ENCODE measurements around the gene HSF4. TPM values are rescaled to one million over a fixed set of nuclear protein-coding genes. Genes with fewer than 3 reads are reported as not detected.
A peak's percentile ranks its signal among the peaks of the same experiment; 100 is the strongest.

HSF4 gene
- total RNA-seq, 1 experiment from 2014 or later: 4.9 TPM

GRCh38 chr16:67169642-67170167 is 5.2 kb downstream of the HSF4 start:
- no peaks in the 10 kb centered on the region for H3K9me3 ChIP-seq (replicated peaks)
- no peaks in the 10 kb centered on the region for H3K27me3 ChIP-seq
- H3K4me3 ChIP-seq: peak overlapping the region; percentile 69
- peak; percentile 92 to 94 for DNase-seq
- peak overlapping the region; percentile 82 for H3K27ac ChIP-seq
- peaks cover 26% of the 10 kb centered on the region for H3K4me1 ChIP-seq
- no peaks in the 10 kb centered on the region for H3K36me3 ChIP-seq

- peak; percentile 95 to 97 for DNase-seq
- peaks cover 26% of the 10 kb centered on the region for H3K4me1 ChIP-seq
Observed at GRCh38 chr16:67170168-67170948, 5.8 kb downstream of the HSF4 start, which contains the start of gene NOL3. TSS of gene NOL3 (plus strand) at chr16:67170538.

GRCh38 chr16:67170949-67171649 is 6.6 kb downstream of the HSF4 start:
- no peaks in the 10 kb centered on the region for H3K36me3 ChIP-seq
- peak overlapping the region; percentile 82 for H3K27ac ChIP-seq
- H3K4me3 ChIP-seq: peak overlapping the region; percentile 69
- H3K4me1 ChIP-seq: peaks cover 26% of the 10 kb centered on the region
- no peaks in the 10 kb centered on the region for H3K27me3 ChIP-seq
- no peaks in the 10 kb centered on the region for H3K9me3 ChIP-seq (replicated peaks)
- DNase-seq: peak; percentile 51 to 70

More at GRCh38 chr16:67170168-67170948, 5.8 kb downstream of the HSF4 start, which contains the start of gene NOL3:
- no peaks in the 10 kb centered on the region for H3K36me3 ChIP-seq
- H3K27me3 ChIP-seq: no peaks in the 10 kb centered on the region
- H3K4me3 ChIP-seq: peak within 1 kb of the TSS; percentile 69
- no peaks in the 10 kb centered on the region for H3K9me3 ChIP-seq (replicated peaks)
- H3K27ac ChIP-seq: peak within 1 kb of the TSS; percentile 82

- H3K9me3 ChIP-seq (replicated peaks): no peaks in the 10 kb centered on the region
- H3K27me3 ChIP-seq: no peaks in the 10 kb centered on the region
- DNase-seq: peak in 1 of 2 experiments; percentile 23
- H3K4me1 ChIP-seq: peaks cover 26% of the 10 kb centered on the region
- H3K27ac ChIP-seq: no peak overlapping the region
- H3K36me3 ChIP-seq: no peaks in the 10 kb centered on the region
- peak overlapping the region; percentile 55 for H3K4me3 ChIP-seq
Observed at GRCh38 chr16:67173323-67173722, 8.8 kb downstream of the HSF4 start.

DNA sequence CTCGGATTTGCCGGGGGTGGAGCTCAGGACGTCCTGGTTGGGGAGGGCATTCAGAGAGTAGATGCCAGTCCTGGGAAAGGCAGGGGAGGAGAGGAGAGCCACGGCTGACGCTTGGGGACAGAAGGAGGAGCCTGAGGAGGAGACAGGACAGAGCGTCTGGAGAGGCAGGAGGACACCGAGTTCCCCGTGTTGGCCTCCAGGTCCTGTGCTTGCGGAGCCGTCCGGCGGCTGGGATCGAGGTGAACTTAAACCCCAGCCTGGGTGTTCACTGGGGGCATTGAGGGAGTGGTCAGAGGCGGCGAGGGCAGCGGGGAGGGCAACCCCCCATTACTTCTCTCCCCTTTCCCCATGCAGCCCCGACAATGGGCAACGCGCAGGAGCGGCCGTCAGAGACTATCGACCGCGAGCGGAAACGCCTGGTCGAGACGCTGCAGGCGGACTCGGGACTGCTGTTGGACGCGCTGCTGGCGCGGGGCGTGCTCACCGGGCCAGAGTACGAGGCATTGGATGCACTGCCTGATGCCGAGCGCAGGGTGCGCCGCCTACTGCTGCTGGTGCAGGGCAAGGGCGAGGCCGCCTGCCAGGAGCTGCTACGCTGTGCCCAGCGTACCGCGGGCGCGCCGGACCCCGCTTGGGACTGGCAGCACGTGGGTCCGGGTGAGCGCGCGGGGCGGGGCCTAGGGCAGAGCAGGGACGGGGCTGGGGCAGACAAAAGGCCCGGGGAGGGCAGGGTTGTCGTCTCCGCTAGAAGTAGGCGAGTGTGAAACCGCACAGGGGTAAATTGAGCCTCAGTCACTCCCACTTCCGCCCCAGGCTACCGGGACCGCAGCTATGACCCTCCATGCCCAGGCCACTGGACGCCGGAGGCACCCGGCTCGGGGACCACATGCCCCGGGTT is 9.5 kb downstream of the HSF4 start:
- H3K4me1 ChIP-seq: peaks cover 19% of the 10 kb centered on the region
- peak overlapping the region; percentile 55 for H3K4me3 ChIP-seq
- H3K27me3 ChIP-seq: no peaks in the 10 kb centered on the region
- peak; percentile 77 to 79 for DNase-seq
- no peaks in the 10 kb centered on the region for H3K36me3 ChIP-seq
- no peak overlapping the region for H3K27ac ChIP-seq
- no peaks in the 10 kb centered on the region for H3K9me3 ChIP-seq (replicated peaks)

GRCh38 chr16:67174706-67175231 is 10.2 kb downstream of the HSF4 start:
- Histone ChIP-seq H3K9me3 (replicated peaks) (no peaks in the 10 kb centered on the region), H3K36me3 (no peaks in the 10 kb centered on the region), H3K27ac (no peak overlapping the region), H3K4me3 (peak overlapping the region; percentile 55), H3K27me3 (no peaks in the 10 kb centered on the region), H3K4me1 (peaks cover 14% of the 10 kb centered on the region)
- DNase-seq: no peak

- no peak overlapping the region for H3K4me3 ChIP-seq
- no peak for DNase-seq
- peaks cover 7% of the 10 kb centered on the region; the same call in 1 of the 2 replicates for H3K4me1 ChIP-seq
- no peaks in the 10 kb centered on the region for H3K9me3 ChIP-seq (replicated peaks)
- no peaks in the 10 kb centered on the region for H3K27me3 ChIP-seq
- no peaks in the 10 kb centered on the region for H3K36me3 ChIP-seq
- H3K27ac ChIP-seq: no peak overlapping the region
Observed at GRCh38 chr16:67176662-67177061, 12.1 kb downstream of the HSF4 start.

GRCh38 chr16:67177743-67178699 is 13.5 kb downstream of the HSF4 start:
- DNase-seq: no peak
- no peak overlapping the region for H3K27ac ChIP-seq
- H3K4me3 ChIP-seq: no peak overlapping the region
- H3K9me3 ChIP-seq (replicated peaks): no peaks in the 10 kb centered on the region
- no peaks in the 10 kb centered on the region for H3K36me3 ChIP-seq
- H3K27me3 ChIP-seq: no peaks in the 10 kb centered on the region
- peaks cover 13% of the 10 kb centered on the region for H3K4me1 ChIP-seq

DNA sequence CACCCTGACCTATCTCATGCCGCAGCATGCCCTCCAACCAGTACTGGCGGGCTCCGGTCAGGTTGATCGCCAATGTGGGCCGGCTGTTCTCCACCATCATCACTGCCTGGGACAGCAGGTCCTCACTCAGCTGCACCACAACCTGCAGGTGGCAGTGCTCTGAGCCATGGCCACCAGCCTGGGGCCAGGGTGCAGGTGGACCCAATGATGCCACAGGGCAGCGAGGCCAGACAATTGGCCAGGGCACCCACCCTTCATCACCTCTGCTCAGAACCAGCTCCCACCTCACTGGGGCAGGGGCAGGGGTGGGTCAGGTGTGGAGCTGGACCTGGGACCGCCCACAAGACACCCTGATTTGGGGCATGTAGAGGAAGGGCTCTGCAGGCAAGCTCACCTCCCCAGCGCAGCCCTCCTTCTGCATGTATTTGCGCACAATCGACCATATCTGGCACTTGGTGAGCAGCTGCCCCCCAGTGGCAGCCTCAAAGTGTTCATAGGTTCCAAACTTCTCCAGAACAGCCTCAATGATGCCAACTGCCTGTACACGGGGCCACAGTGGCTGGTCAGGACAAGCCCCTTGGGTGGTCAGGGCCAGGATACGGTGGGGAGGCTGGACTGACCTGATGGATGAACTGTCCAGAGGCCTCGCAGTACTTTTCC is 15.0 kb downstream of the HSF4 start:
- H3K36me3 ChIP-seq: no peaks in the 10 kb centered on the region

DNA sequence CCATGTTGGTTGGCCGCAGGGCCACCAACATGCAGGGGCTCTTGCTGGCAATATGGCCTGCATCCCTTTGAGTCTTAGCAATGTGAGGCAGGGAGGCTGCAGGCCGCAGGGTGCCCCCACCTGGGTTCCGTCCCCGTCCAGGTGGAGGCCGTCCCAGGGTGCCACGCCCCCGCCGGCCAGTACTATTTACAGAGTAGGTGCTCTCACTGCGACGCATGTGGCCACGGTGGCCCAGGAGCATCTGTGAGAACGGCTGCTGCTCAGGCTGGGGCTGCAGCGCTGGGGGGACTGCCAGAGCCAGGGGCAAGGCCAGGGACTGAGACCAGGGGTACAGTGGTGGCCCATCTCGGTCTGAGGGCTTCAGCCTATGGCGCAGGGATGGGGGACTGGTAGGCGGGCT is 15.6 kb downstream of the HSF4 start:
- Histone ChIP-seq H3K27me3 (no peaks in the 10 kb centered on the region), H3K4me3 (no peak overlapping the region), H3K36me3 (no peaks in the 10 kb centered on the region), H3K9me3 (replicated peaks) (no peaks in the 10 kb centered on the region), H3K4me1 (peaks cover 5% of the 10 kb centered on the region), H3K27ac (no peak overlapping the region)
- DNase-seq: no peak

More for the DNA sequence above, 15.0 kb downstream of the HSF4 start:
- Histone ChIP-seq H3K4me1 (peaks cover 5% of the 10 kb centered on the region), H3K27me3 (no peaks in the 10 kb centered on the region), H3K9me3 (replicated peaks) (no peaks in the 10 kb centered on the region), H3K27ac (no peak overlapping the region), H3K4me3 (no peak overlapping the region)
- DNase-seq: no peak

DNA sequence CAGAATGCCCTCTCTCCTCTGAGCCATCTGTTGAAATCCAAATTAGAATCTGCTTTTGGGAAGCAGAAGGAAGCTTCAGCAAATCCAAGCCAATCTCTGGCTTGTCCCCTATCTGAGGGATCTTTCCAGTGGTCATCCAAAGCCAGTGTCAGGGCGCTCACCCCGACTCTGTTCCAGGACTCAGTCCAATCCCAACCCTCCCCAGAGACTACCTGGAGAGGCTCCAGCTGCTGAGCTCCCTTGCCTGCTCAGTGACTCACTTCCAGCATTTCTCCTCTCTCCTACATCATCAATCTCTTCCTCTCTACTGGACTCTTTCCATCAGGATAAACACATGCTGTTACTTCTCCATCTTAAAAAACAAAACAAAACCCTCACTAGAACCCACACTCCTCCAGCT is 16.8 kb downstream of the HSF4 start:
- no peak overlapping the region for H3K4me3 ChIP-seq
- no peak for DNase-seq

DNA sequence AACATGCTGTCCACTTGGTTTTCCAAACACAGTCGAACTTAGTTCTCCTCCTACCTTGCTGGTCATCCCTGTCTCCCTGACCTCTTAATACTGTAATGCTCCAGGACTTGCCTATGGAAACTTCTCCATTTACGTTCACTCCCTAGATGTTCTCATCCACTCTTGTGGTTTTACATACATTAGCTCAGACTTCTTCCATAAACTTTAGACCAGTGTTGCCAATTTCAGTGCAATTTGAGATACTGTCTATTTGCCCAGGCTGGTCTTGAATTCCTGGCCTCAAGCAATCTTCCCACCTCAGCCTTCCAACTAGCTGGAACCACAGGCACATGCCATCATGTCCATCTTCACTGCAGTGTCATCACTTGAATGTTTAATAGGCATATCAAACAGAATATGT is 17.7 kb downstream of the HSF4 start:
- peaks cover 5% of the 10 kb centered on the region for H3K4me1 ChIP-seq
- H3K9me3 ChIP-seq (replicated peaks): no peaks in the 10 kb centered on the region
- H3K36me3 ChIP-seq: no peaks in the 10 kb centered on the region
- peak overlapping the region; percentile 84; the same call in 1 of the 2 replicates for H3K4me3 ChIP-seq
- peak in 1 of 2 experiments; percentile 45 for DNase-seq
- H3K27ac ChIP-seq: no peak overlapping the region
- no peaks in the 10 kb centered on the region for H3K27me3 ChIP-seq

More for the DNA sequence above, 16.8 kb downstream of the HSF4 start:
- Histone ChIP-seq H3K27me3 (no peaks in the 10 kb centered on the region), H3K4me1 (peaks cover 5% of the 10 kb centered on the region), H3K27ac (no peak overlapping the region), H3K9me3 (replicated peaks) (no peaks in the 10 kb centered on the region), H3K36me3 (no peaks in the 10 kb centered on the region)

DNA sequence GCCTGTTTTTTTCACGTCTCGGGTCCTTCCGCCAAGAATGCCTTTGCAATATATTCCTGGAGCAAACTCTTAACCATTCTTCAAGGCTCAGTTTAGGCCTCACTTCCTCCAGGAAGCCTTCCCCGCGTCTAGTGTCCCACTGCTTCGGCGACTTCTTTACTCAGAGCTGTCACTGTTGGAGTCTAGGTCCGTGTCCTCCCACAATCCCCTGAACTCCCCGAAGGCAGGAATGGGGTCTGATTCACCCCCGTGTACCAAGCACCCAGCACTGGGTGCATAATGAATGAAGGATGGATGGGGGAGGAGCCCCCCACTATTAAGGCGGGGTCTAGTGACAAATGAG is 18.7 kb downstream of the HSF4 start:
- peaks cover 5% of the 10 kb centered on the region for H3K4me1 ChIP-seq
- H3K27ac ChIP-seq: peak overlapping the region; percentile 94
- H3K36me3 ChIP-seq: no peaks in the 10 kb centered on the region
- H3K27me3 ChIP-seq: no peaks in the 10 kb centered on the region
- H3K9me3 ChIP-seq (replicated peaks): no peaks in the 10 kb centered on the region
- no peak for DNase-seq
- peak overlapping the region; percentile 84 for H3K4me3 ChIP-seq
